ENCODE data around the gene UBE2V1. TPM values are rescaled to one million over a fixed set of nuclear protein-coding genes. Genes with fewer than 3 reads are reported as not detected.

The UBE2V1 gene
- total and polyA plus RNA-seq, 2 of the 13 experiments (the other 11 are each of a cell fraction or from before 2014, with no cell fraction given) = 81.3 to 132 TPM

DNA sequence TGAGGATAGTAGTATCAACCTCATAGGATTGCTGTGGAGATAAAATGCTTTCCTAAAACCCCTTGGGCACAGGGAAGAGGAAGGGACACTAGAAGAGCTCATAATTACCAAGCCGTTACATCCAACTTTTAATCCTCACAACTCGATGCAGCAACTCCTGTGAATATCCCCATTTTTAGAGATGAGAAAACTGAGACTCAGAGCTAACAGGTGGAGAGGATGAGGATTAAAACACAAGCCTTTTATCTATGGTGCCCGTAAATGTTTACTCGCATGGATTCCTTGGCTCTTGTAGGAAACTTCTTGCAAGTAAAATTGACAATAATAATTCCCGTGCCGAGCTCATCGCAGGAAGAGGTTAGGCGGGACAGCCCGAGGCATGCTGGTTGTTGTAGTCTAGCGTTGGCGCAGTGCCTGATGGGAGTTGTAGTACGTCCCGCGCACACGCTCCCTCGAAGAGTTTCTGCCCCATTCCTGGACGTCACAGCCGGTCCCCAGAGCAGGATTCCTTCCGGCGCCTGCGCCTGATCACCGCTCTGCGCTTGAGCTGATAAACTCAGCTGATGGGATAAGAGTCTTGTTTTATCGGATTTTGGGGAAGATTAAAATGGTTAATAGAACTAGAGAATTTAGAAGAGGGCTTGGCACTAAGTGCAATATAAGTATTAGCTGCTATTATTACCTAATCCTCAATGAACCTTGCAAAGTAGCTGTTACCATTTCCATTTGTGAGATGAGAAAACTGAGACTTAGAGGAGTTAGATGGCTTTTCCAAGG lies 2.8 kb upstream of the UBE2V1 start (continued):
- TF ChIP-seq, protein P1, sequence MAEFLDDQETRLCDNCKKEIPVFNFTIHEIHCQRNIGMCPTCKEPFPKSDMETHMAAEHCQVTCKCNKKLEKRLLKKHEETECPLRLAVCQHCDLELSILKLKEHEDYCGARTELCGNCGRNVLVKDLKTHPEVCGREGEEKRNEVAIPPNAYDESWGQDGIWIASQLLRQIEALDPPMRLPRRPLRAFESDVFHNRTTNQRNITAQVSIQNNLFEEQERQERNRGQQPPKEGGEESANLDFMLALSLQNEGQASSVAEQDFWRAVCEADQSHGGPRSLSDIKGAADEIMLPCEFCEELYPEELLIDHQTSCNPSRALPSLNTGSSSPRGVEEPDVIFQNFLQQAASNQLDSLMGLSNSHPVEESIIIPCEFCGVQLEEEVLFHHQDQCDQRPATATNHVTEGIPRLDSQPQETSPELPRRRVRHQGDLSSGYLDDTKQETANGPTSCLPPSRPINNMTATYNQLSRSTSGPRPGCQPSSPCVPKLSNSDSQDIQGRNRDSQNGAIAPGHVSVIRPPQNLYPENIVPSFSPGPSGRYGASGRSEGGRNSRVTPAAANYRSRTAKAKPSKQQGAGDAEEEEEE (CRISPR knock-in tag; IDR thresholded peaks at IDR 0.05; ENCODE audit: borderline replicate concordance) = no peak
- TF ChIP-seq ZNF564 (CRISPR knock-in tag; IDR thresholded peaks at IDR 0.05) (no peak), FLYWCH1 (CRISPR knock-in tag; IDR thresholded peaks at IDR 0.05) (no peak), FOSL2 (CRISPR knock-in tag; IDR thresholded peaks at IDR 0.05) (peak; percentile 62), SAFB2 (CRISPR knock-in tag; IDR thresholded peaks at IDR 0.05; ENCODE audit: borderline replicate concordance, low read depth) (no peak), NFKB2 (CRISPR knock-in tag; IDR thresholded peaks at IDR 0.05; ENCODE audit: borderline replicate concordance) (peak; percentile 62; the same call in 1 of the 2 replicates), ZKSCAN8 (CRISPR knock-in tag; IDR thresholded peaks at IDR 0.05; ENCODE audit: borderline replicate concordance) (peak; percentile 89; the same call in 1 of the 2 replicates), KAT8 (CRISPR knock-in tag; IDR thresholded peaks at IDR 0.05) (peak; percentile 96), ELF4 (CRISPR knock-in tag; IDR thresholded peaks at IDR 0.05; ENCODE audit: borderline replicate concordance) (no peak), ZNF367 (CRISPR knock-in tag; IDR thresholded peaks at IDR 0.05; ENCODE audit: borderline replicate concordance) (no peak), ZNF354B (CRISPR knock-in tag; IDR thresholded peaks at IDR 0.05) (no peak), ZNF550 (CRISPR knock-in tag; IDR thresholded peaks at IDR 0.05; ENCODE audit: borderline replicate concordance) (no peak), IRX3 (CRISPR knock-in tag; IDR thresholded peaks at IDR 0.05; ENCODE audit: borderline replicate concordance, low read depth) (no peak), ZFYVE20 (CRISPR knock-in tag; IDR thresholded peaks at IDR 0.05; ENCODE audit: borderline replicate concordance, low read depth) (no peak), SIX4 (CRISPR knock-in tag; IDR thresholded peaks at IDR 0.05) (no peak)
- TF ChIP-seq, protein P2, sequence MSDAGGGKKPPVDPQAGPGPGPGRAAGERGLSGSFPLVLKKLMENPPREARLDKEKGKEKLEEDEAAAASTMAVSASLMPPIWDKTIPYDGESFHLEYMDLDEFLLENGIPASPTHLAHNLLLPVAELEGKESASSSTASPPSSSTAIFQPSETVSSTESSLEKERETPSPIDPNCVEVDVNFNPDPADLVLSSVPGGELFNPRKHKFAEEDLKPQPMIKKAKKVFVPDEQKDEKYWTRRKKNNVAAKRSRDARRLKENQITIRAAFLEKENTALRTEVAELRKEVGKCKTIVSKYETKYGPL (CRISPR knock-in tag; IDR thresholded peaks at IDR 0.05) = no peak
- TF ChIP-seq, protein P3, sequence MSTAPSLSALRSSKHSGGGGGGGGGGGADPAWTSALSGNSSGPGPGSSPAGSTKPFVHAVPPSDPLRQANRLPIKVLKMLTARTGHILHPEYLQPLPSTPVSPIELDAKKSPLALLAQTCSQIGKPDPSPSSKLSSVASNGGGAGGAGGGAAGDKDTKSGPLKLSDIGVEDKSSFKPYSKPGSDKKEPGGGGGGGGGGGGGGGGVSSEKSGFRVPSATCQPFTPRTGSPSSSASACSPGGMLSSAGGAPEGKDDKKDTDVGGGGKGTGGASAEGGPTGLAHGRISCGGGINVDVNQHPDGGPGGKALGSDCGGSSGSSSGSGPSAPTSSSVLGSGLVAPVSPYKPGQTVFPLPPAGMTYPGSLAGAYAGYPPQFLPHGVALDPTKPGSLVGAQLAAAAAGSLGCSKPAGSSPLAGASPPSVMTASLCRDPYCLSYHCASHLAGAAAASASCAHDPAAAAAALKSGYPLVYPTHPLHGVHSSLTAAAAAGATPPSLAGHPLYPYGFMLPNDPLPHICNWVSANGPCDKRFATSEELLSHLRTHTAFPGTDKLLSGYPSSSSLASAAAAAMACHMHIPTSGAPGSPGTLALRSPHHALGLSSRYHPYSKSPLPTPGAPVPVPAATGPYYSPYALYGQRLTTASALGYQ (CRISPR knock-in tag; IDR thresholded peaks at IDR 0.05) = no peak
- TF ChIP-seq, protein P4, sequence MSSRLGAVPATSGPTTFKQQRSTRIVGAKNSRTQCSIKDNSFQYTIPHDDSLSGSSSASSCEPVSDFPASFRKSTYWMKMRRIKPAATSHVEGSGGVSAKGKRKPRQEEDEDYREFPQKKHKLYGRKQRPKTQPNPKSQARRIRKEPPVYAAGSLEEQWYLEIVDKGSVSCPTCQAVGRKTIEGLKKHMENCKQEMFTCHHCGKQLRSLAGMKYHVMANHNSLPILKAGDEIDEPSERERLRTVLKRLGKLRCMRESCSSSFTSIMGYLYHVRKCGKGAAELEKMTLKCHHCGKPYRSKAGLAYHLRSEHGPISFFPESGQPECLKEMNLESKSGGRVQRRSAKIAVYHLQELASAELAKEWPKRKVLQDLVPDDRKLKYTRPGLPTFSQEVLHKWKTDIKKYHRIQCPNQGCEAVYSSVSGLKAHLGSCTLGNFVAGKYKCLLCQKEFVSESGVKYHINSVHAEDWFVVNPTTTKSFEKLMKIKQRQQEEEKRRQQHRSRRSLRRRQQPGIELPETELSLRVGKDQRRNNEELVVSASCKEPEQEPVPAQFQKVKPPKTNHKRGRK (CRISPR knock-in tag; IDR thresholded peaks at IDR 0.05) = no peak
- TF ChIP-seq, protein P5, sequence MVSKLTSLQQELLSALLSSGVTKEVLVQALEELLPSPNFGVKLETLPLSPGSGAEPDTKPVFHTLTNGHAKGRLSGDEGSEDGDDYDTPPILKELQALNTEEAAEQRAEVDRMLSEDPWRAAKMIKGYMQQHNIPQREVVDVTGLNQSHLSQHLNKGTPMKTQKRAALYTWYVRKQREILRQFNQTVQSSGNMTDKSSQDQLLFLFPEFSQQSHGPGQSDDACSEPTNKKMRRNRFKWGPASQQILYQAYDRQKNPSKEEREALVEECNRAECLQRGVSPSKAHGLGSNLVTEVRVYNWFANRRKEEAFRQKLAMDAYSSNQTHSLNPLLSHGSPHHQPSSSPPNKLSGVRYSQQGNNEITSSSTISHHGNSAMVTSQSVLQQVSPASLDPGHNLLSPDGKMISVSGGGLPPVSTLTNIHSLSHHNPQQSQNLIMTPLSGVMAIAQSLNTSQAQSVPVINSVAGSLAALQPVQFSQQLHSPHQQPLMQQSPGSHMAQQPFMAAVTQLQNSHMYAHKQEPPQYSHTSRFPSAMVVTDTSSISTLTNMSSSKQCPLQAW (CRISPR knock-in tag; IDR thresholded peaks at IDR 0.05) = peak; percentile 77; the same call in 1 of the 2 replicates
- TF ChIP-seq, protein P6, sequence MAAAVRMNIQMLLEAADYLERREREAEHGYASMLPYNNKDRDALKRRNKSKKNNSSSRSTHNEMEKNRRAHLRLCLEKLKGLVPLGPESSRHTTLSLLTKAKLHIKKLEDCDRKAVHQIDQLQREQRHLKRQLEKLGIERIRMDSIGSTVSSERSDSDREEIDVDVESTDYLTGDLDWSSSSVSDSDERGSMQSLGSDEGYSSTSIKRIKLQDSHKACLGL (CRISPR knock-in tag; IDR thresholded peaks at IDR 0.05) = no peak
